Measurements from ENCODE around the gene ENTR1. TPM values are rescaled to one million over a fixed set of nuclear protein-coding genes. Genes with fewer than 3 reads are reported as not detected.
A peak's percentile ranks its signal among the peaks of the same experiment; 100 is the strongest.

Gene ENTR1
- total RNA-seq, 4 donors from 2014 or later, result 37.4 to 93.0 (median 49.7) TPM

GRCh38 chr9:136376457-136376856 is 34.0 kb downstream of the ENTR1 start:
- Histone ChIP-seq H3K27me3 (no peaks in the 10 kb centered on the region), H3K9me3 (no peaks in the 10 kb centered on the region), H3K4me1 (peaks cover 21% of the 10 kb centered on the region), H3K36me3 (peaks cover 37% of the 10 kb centered on the region), H3K4me3 (no peak overlapping the region), H3K27ac (no peak overlapping the region)
- TF ChIP-seq POLR2AphosphoS5 (IDR thresholded peaks at IDR 0.05) (no peak), EP300 (IDR thresholded peaks at IDR 0.05) (no peak), POLR2A (IDR thresholded peaks at IDR 0.05) (no peak), CTCF (IDR thresholded peaks at IDR 0.05) (no peak)
- WGBS, result 69% methylated on average over 5 of the region's 8 CpGs
- no peak for DNase-seq (ENCODE audit: low spot score in 2 of 2)

- TF ChIP-seq POLR2AphosphoS5 (IDR thresholded peaks at IDR 0.05) (no peak), EP300 (IDR thresholded peaks at IDR 0.05) (no peak), CTCF (IDR thresholded peaks at IDR 0.05) (no peak), POLR2A (IDR thresholded peaks at IDR 0.05) (no peak)
- H3K27ac ChIP-seq, result no peak overlapping the region
- DNase-seq (ENCODE audit: low spot score in 2 of 2), result no peak
- no peak overlapping the region for H3K4me3 ChIP-seq
- WGBS, result 89% methylated on average over 9 of the region's 12 CpGs
- H3K4me1 ChIP-seq, result peaks cover 21% of the 10 kb centered on the region
- no peaks in the 10 kb centered on the region for H3K9me3 ChIP-seq
- peaks cover 24% of the 10 kb centered on the region for H3K36me3 ChIP-seq
- H3K27me3 ChIP-seq, result no peaks in the 10 kb centered on the region
Measured at GRCh38 chr9:136375096-136375495, 35.3 kb downstream of the ENTR1 start.

- no peaks in the 10 kb centered on the region for H3K27me3 ChIP-seq
- no peaks in the 10 kb centered on the region for H3K9me3 ChIP-seq
- H3K4me3 ChIP-seq, result no peak overlapping the region
- 42% methylated on average over 5 of the region's 14 CpGs for WGBS
- TF ChIP-seq EP300 (IDR thresholded peaks at IDR 0.05) (no peak), CTCF (IDR thresholded peaks at IDR 0.05) (no peak), POLR2AphosphoS5 (IDR thresholded peaks at IDR 0.05) (no peak), POLR2A (IDR thresholded peaks at IDR 0.05) (no peak)
- DNase-seq (ENCODE audit: low spot score in 2 of 2), result no peak
- peaks cover 21% of the 10 kb centered on the region for H3K4me1 ChIP-seq
- H3K36me3 ChIP-seq, result peaks cover 15% of the 10 kb centered on the region
- H3K27ac ChIP-seq, result no peak overlapping the region
Measured at GRCh38 chr9:136374183-136374575, 36.2 kb downstream of the ENTR1 start.

GRCh38 chr9:136373300-136374182 is 36.9 kb downstream of the ENTR1 start, which contains the start of gene CARD9:
TSS of gene CARD9 (minus strand) at chr9:136373669. CDS start at chr9:136372078, 1,591 bp downstream.
- H3K9me3 ChIP-seq, result no peaks in the 10 kb centered on the region
- H3K27me3 ChIP-seq, result no peaks in the 10 kb centered on the region
- no peak within 1 kb of the TSS for H3K27ac ChIP-seq
- WGBS, result 27% methylated on average over 6 of the region's 27 CpGs
- H3K4me3 ChIP-seq, result peak within 1 kb of the TSS; percentile 29
- DNase-seq (ENCODE audit: low spot score in 2 of 2), result no peak
- peaks cover 21% of the 10 kb centered on the region for H3K4me1 ChIP-seq
- H3K36me3 ChIP-seq, result peaks cover 8% of the 10 kb centered on the region
- TF ChIP-seq CTCF (IDR thresholded peaks at IDR 0.05) (no peak), POLR2A (IDR thresholded peaks at IDR 0.05) (no peak), EP300 (IDR thresholded peaks at IDR 0.05) (no peak), POLR2AphosphoS5 (IDR thresholded peaks at IDR 0.05) (no peak)

GRCh38 chr9:136372561-136373299 is 37.7 kb downstream of the ENTR1 start:
- Histone ChIP-seq H3K4me3 (peak overlapping the region; percentile 29), H3K36me3 (peaks cover under 1% of the 10 kb centered on the region), H3K9me3 (no peaks in the 10 kb centered on the region), H3K27ac (no peak overlapping the region), H3K4me1 (peaks cover 21% of the 10 kb centered on the region), H3K27me3 (no peaks in the 10 kb centered on the region)
- no peak for DNase-seq (ENCODE audit: low spot score in 2 of 2)
- no peak for TF ChIP-seq CTCF (IDR thresholded peaks at IDR 0.05)
- no peak for TF ChIP-seq POLR2AphosphoS5 (IDR thresholded peaks at IDR 0.05)
- no peak for TF ChIP-seq EP300 (IDR thresholded peaks at IDR 0.05)
- TF ChIP-seq POLR2A (IDR thresholded peaks at IDR 0.05), result no peak
- WGBS, result 38% methylated on average over 11 of the region's 21 CpGs
